Caco-2 (cell line): ENCODE results near the gene CAPN3. TPM values are rescaled to one million over a fixed set of nuclear protein-coding genes. Genes with fewer than 3 reads are reported as not detected.

Source experiments
- BruUV-seq: library from RNA; stranded (reverse); fragments of 400-500 nt; replicated peaks from 2 replicates; lab custom pipeline; 2021; lab: Mats Ljungman, UMichigan
- CTCF ChIA-PET: fragments of 300-600 bp; sonication (Branson Sonifier 250); formaldehyde crosslinking; loops from one replicate; lab custom pipeline; 2022; ENCODE audit warnings: antibody characterized with exemption; lab: Charles Lee
- POLR2A ChIA-PET: fragments of 300-600 bp; sonication (Branson Sonifier 250); formaldehyde crosslinking; loops from one replicate; lab custom pipeline; 2022; ENCODE audit warnings: antibody characterized with exemption; lab: Charles Lee
- DNase-seq, 2 experiments: peaks; one replicate each; pipeline versions ENCODE4 v3.0.0 to v3.0.0-alpha.2; 2020 to 2022
- H3K27me3 ChIP-seq: replicated peaks from 2 replicates; pipeline ENCODE4 v1.6.0; 2011; ENCODE audit warnings: low read length; ENCODE audit not compliant: control insufficient read depth, insufficient read depth
- H3K36me3 ChIP-seq: 2 replicates; pipeline ENCODE4 v1.5.1; 2011; ENCODE audit warnings: low read length; ENCODE audit not compliant: control insufficient read depth, insufficient read depth
- H3K4me1 ChIP-seq: fragments of 250-450 bp; sonication (Bioruptor Pico); 2 replicates; pipeline ENCODE4 v1.5.1; 2020; ENCODE audit warnings: mild to moderate bottlenecking
- H3K4me3 ChIP-seq: 2 replicates; pipeline ENCODE4 v1.5.1; 2011; ENCODE audit warnings: low read depth, mild to moderate bottlenecking, control low read depth, low read length
- H3K9me3 ChIP-seq: fragments of 250-450 bp; sonication (Bioruptor Pico); 2 replicates; pipeline ENCODE4 v1.5.1; 2020; ENCODE audit warnings: mild to moderate bottlenecking, moderate library complexity
- H3K27ac Mint-ChIP-seq: one replicate; pipeline ENCODE4 v1.8.0; 2022; ENCODE audit warnings: mixed read lengths; ENCODE audit not compliant: unreplicated experiment
- H3K27me3 Mint-ChIP-seq: one replicate; pipeline ENCODE4 v1.8.0; 2022; ENCODE audit warnings: mixed read lengths; ENCODE audit not compliant: insufficient read depth, unreplicated experiment
- H3K36me3 Mint-ChIP-seq: one replicate; pipeline ENCODE4 v1.8.0; 2022; ENCODE audit warnings: mild to moderate bottlenecking, mixed read lengths; ENCODE audit not compliant: insufficient read depth, unreplicated experiment
- H3K4me1 Mint-ChIP-seq: one replicate; pipeline ENCODE4 v1.8.0; 2022; ENCODE audit warnings: low read depth, mixed read lengths; ENCODE audit not compliant: unreplicated experiment
- H3K4me3 Mint-ChIP-seq: one replicate; pipeline ENCODE4 v1.8.0; 2022; ENCODE audit warnings: mild to moderate bottlenecking, moderate library complexity, mixed read lengths; ENCODE audit not compliant: unreplicated experiment
- H3K9me3 Mint-ChIP-seq: one replicate; pipeline ENCODE4 v1.8.0; 2022; ENCODE audit warnings: mixed read lengths; ENCODE audit not compliant: unreplicated experiment
- intact Hi-C: fragments of 100-400 bp; cut with micrococcal nuclease; formaldehyde crosslinking; loops from one replicate; pipeline ENCODE4 v1.10.0; 2022; ENCODE audit not compliant: unreplicated experiment
- total RNA-seq: library from RNA; stranded (reverse); gene quantifications from 2 replicates; pipeline ENCODE4 v1.2.3, GENCODE V29; 2022
- TF ChIP-seq, protein P1 (sequence below), 2 experiments: fragments of 200-600 bp in 1 of 2; IDR thresholded peaks; 1 replicate in 1 of 2; 2 replicates in 1 of 2; pipeline versions ENCODE4 v1.5.1 to v1.8.0; 2011 to 2022; ENCODE audit warnings: antibody characterized with exemption in 1 of 2, control low read depth in 1 of 2, inconsistent platforms in 1 of 2, low read depth in 1 of 2, low read length in 1 of 2, mild to moderate bottlenecking in 1 of 2, moderate library complexity in 1 of 2; ENCODE audit not compliant: insufficient read depth in 1 of 2, severe bottlenecking in 1 of 2, unreplicated experiment in 1 of 2

CAPN3 gene
- total RNA-seq, 1 experiment from 2014 or later: 0.66 TPM

DNA sequence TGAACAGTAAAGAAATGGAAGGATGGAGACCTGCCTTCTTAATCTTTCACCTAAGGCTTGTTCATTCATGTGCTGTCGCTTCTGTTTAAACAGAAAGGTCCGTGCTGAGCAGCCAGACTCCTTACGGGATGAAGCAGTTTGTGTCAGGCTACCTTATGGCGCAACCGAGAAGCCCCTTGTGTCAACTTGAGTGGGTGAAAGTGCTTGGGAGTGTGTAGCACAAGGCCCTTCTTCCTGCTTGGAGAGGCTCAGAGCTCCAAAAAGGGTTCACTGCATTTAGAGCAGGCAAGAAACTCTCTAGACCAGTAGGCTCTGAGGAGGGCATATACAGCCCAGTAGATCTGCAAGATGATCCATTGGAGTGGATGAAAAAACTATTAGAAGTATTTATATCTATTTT, 16.0 kb downstream of the CAPN3 start:
- Mint-ChIP-seq H3K4me3 (no peak overlapping the region), H3K27me3 (no peaks in the 10 kb centered on the region), H3K27ac (no peak overlapping the region), H3K36me3 (no peaks in the 10 kb centered on the region), H3K4me1 (no peaks in the 10 kb centered on the region), H3K9me3 (peaks cover 16% of the 10 kb centered on the region)
- H3K36me3 ChIP-seq: no peaks in the 10 kb centered on the region
- no peaks in the 10 kb centered on the region for H3K27me3 ChIP-seq
- TF ChIP-seq, protein P1, sequence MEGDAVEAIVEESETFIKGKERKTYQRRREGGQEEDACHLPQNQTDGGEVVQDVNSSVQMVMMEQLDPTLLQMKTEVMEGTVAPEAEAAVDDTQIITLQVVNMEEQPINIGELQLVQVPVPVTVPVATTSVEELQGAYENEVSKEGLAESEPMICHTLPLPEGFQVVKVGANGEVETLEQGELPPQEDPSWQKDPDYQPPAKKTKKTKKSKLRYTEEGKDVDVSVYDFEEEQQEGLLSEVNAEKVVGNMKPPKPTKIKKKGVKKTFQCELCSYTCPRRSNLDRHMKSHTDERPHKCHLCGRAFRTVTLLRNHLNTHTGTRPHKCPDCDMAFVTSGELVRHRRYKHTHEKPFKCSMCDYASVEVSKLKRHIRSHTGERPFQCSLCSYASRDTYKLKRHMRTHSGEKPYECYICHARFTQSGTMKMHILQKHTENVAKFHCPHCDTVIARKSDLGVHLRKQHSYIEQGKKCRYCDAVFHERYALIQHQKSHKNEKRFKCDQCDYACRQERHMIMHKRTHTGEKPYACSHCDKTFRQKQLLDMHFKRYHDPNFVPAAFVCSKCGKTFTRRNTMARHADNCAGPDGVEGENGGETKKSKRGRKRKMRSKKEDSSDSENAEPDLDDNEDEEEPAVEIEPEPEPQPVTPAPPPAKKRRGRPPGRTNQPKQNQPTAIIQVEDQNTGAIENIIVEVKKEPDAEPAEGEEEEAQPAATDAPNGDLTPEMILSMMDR (IDR thresholded peaks at IDR 0.05; ENCODE audit: insufficient read depth in 1 of 2, low read depth in 1 of 2, low read length in 1 of 2, severe bottlenecking in 1 of 2, unreplicated experiment in 1 of 2): no peak
- H3K4me1 ChIP-seq: no peaks in the 10 kb centered on the region
- intact Hi-C loops: no loop called here
- peaks cover 3% of the 10 kb centered on the region; the same call in 1 of the 2 replicates for H3K9me3 ChIP-seq
- POLR2A ChIA-PET: no interaction called here
- BruUV-seq: no TSS peak
- H3K4me3 ChIP-seq: no peak overlapping the region
- no peak for DNase-seq
- CTCF ChIA-PET: no interaction called here

DNA sequence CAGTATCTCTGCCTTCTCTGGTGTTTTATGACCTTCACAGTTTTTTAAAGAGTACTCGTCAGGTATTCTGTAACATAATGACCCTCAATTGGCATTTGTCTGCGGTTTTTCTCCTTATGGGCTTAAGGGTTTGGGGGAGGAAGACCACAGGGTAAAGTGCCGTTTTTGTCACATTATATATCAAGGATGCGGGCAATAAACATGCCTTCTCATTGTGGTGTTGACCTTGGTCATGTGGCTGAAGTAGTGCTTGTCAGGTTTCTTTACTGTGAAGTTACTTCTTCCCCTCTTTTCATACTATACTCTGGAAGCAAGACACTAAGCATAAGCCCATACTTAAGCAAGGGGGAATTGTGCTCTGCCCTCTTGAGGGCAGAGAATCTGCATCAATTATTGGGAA, 16.6 kb downstream of the CAPN3 start:
- H3K27me3 ChIP-seq: no peaks in the 10 kb centered on the region
- peaks cover 3% of the 10 kb centered on the region; the same call in 1 of the 2 replicates for H3K9me3 ChIP-seq
- Mint-ChIP-seq H3K4me3 (no peak overlapping the region), H3K27ac (no peak overlapping the region), H3K27me3 (no peaks in the 10 kb centered on the region), H3K36me3 (no peaks in the 10 kb centered on the region), H3K4me1 (no peaks in the 10 kb centered on the region), H3K9me3 (peaks cover 16% of the 10 kb centered on the region)
- H3K36me3 ChIP-seq: no peaks in the 10 kb centered on the region
- no peak for DNase-seq
- CTCF ChIA-PET: no interaction called here
- intact Hi-C loops: no loop called here
- no peaks in the 10 kb centered on the region for H3K4me1 ChIP-seq
- TF ChIP-seq, protein P1 (IDR thresholded peaks at IDR 0.05; ENCODE audit: insufficient read depth in 1 of 2, low read depth in 1 of 2, low read length in 1 of 2, severe bottlenecking in 1 of 2, unreplicated experiment in 1 of 2): no peak
- no peak overlapping the region for H3K4me3 ChIP-seq
- POLR2A ChIA-PET: no interaction called here
- no TSS peak for BruUV-seq

DNA sequence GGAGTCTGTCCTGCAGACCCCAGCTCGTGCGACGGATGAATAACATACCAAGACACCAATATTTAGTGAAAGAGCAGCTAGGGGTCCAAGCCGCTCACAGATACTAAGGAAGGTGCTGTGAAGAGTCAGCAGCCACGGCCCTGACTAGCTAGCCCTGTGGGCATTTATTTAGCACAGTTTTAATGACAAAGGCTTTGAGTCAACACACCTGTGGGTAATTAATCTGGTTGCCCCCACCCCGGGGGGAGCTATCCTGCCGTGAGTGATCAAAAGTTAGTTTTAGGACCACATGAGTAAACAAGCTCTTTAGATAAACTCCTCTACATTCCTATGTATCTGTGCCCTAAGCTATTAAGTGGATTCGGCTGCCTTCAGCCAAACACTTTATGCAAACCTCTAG, 18.7 kb downstream of the CAPN3 start:
- Mint-ChIP-seq H3K4me3 (no peak overlapping the region), H3K36me3 (no peaks in the 10 kb centered on the region), H3K9me3 (peaks cover 16% of the 10 kb centered on the region), H3K27ac (no peak overlapping the region), H3K27me3 (no peaks in the 10 kb centered on the region), H3K4me1 (no peaks in the 10 kb centered on the region)
- Histone ChIP-seq H3K36me3 (no peaks in the 10 kb centered on the region), H3K9me3 (peaks cover 3% of the 10 kb centered on the region; the same call in 1 of the 2 replicates), H3K27me3 (no peaks in the 10 kb centered on the region), H3K4me1 (no peaks in the 10 kb centered on the region), H3K4me3 (no peak overlapping the region)
- CTCF ChIA-PET: no interaction called here
- POLR2A ChIA-PET: no interaction called here
- intact Hi-C loops: no loop called here
- BruUV-seq: no TSS peak
- TF ChIP-seq, protein P1 (IDR thresholded peaks at IDR 0.05; ENCODE audit: insufficient read depth in 1 of 2, low read depth in 1 of 2, low read length in 1 of 2, severe bottlenecking in 1 of 2, unreplicated experiment in 1 of 2): no peak
- no peak for DNase-seq
